ENCODE data around the gene ZNF329. TPM values are rescaled to one million over a fixed set of nuclear protein-coding genes. Genes with fewer than 3 reads are reported as not detected.

Gene ZNF329
- total and polyA plus RNA-seq, 9 of the 15 experiments (the other 6 are each of a cell fraction or from before 2014, with no cell fraction given), result 0.21 to 3.6 (median 2.2) TPM

- TF ChIP-seq CCAR2 (IDR thresholded peaks at IDR 0.05; ENCODE audit: low read depth, low read length), result no peak
- TF ChIP-seq THRA (IDR thresholded peaks at IDR 0.05), result no peak
- no peak for TF ChIP-seq MGA (IDR thresholded peaks at IDR 0.05)
- no peak for TF ChIP-seq STAG1 (CRISPR knock-in tag; IDR thresholded peaks at IDR 0.05; ENCODE audit: borderline replicate concordance)
- no peak for TF ChIP-seq CREB3 (tag; conservative IDR thresholded peaks at IDR 0.05; ENCODE audit: low read depth)
- TF ChIP-seq KLF13 (tag; IDR thresholded peaks at IDR 0.05; ENCODE audit: borderline replicate concordance, low read depth), result no peak
- TF ChIP-seq, protein P1, sequence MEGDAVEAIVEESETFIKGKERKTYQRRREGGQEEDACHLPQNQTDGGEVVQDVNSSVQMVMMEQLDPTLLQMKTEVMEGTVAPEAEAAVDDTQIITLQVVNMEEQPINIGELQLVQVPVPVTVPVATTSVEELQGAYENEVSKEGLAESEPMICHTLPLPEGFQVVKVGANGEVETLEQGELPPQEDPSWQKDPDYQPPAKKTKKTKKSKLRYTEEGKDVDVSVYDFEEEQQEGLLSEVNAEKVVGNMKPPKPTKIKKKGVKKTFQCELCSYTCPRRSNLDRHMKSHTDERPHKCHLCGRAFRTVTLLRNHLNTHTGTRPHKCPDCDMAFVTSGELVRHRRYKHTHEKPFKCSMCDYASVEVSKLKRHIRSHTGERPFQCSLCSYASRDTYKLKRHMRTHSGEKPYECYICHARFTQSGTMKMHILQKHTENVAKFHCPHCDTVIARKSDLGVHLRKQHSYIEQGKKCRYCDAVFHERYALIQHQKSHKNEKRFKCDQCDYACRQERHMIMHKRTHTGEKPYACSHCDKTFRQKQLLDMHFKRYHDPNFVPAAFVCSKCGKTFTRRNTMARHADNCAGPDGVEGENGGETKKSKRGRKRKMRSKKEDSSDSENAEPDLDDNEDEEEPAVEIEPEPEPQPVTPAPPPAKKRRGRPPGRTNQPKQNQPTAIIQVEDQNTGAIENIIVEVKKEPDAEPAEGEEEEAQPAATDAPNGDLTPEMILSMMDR (IDR thresholded peaks at IDR 0.05 in 2 of 3, conservative IDR thresholded peaks at IDR 0.05 in 1 of 3; ENCODE audit: insufficient read depth in 2 of 3, low read depth in 1 of 3, low read length in 3 of 3), result no peak
- no peak for TF ChIP-seq HMG20B (CRISPR knock-in tag; IDR thresholded peaks at IDR 0.05)
- TF ChIP-seq ZKSCAN1 (IDR thresholded peaks at IDR 0.05; ENCODE audit: low read depth, low read length), result no peak
These were observed 52.6 kb downstream of the ZNF329 start, which contains the start of gene ZSCAN18 (continued) for GRCh38 chr19:58097781-58098681.

Data from K562 (cell line).